NCI-H2029 (cell line): ENCODE results near the gene FIGNL2.
"Not testable (repeated sequence)": the region's sequence is repeated elsewhere in the genome, so short reads cannot be mapped to it uniquely, and the experiment has no call there.

Experiments
- DNase-seq: peaks from one replicate; lab custom pipeline; 2025; lab: John Stamatoyannopoulos, UW

FIGNL2 gene

DNA sequence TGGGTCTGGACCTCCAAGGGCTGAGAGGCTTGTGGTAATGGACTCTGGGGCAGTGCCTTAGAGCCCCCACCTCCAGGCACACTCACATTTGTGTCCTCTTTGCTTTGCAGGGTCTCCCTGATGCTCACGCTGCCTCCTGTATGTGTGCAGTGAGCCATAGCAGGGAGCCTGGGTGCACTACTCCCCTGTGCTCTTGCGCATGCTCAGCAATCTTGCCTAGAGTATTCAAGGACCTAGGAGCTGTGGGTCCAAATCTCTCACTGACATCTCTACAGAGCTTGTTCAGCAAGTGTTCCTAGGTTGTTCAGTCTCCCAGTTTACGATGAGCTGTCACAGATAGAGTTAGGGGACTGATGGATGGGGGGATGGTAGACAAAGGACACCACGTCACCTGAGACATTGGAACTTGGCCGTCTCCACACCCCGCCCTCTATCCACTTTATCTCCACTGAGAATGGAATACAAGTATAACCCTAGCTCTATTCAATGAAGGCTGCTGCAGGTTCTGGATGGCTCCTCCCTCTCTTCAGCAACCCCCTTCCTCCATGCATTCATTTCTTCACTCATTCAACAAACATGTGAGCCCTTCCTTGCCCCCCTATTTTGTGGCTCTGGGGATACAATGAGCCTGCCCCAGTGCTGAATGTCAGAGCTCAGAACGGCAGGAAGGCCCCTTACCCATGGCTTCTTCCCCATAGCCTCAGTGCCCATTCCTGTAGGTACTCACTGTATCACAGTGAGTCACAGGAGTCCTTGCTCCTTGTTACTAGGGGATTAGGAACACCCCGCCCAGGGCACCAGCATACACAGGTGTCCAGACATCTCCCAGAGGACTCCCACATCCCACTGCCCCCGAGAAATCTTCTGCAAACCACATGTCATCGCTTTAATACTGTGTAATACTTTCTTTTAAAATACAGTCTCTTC is 31.2 kb downstream of the FIGNL2 start:
- DNase-seq: no peak

DNA sequence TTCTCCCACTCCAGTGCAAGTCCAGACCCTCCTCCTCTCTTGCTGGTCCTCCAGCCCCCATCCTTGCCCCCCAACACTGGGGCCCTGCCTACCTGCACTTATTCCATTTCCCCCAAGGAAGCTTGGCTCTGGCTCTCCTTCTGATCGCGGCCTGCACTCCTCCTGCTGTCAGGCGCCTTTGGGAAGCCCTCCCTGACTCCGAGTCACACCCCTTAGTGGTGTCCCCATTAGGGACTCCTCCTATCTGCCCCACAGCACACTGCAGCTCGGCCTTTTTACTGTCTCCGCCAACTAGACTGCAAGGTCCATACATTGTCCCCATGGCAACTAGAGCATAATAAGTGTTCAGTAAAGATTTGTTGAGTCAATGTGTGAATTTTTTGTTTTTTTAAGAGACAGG is 32.9 kb downstream of the FIGNL2 start:
- DNase-seq: no peak

DNA sequence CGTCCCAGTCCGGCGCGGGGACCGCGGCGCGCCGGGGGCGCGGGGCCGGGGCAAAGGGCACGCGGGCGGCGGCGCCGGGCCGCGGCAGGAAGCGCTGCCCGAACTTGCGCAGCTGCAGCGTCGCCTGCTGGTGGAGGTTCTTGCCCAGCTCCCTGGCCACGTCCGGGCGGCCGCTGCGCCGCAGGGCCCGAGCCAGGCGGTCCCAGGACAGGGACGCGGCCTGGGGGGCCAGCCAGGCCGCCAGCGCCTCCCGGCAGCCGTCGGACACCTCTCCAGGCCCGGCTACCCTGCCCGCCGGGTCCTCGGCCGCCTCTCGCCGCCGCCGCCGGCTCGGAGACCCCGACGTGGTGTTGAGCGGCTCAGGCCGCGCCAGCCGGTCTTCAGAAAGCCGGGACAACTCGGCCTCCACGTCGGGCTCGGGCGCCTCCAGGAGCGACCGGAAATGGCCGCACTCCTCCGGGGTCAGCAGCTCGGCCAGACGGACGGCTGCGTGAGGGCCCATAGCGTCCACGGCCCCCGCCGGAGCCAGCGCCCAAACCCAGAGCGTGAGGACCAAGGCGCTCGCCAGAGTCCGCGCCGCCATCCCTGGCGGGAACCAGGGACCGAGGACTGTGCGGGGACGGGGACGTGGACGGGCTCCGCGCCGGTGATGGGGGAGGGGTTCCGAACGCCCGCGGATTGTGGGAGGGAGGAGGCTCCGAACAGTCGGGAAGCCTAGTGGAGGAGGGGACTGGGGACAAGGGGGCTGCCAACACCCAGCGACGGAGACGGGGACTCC is 34.0 kb downstream of the FIGNL2 start:
- peak; percentile 56 for DNase-seq

DNA sequence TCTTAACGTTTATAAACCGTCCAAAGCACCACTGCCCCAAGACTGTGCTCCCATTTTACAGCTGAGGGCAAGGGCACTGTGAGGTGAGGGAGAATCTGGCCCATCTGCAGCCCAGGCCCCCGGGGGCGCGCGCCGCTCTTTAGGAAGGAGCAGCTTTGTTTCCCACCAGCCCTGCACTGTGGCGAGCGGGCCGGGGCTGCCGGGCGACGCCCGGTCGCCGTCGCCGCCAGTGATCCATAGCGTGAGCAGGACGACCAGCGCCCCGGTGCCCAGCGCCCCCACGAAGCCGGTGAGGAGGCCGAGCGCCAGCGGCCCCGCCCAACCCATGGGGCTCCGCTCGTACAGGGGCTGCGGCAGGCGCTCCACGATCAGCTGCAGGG is 34.6 kb downstream of the FIGNL2 start:
- no peak for DNase-seq

DNA sequence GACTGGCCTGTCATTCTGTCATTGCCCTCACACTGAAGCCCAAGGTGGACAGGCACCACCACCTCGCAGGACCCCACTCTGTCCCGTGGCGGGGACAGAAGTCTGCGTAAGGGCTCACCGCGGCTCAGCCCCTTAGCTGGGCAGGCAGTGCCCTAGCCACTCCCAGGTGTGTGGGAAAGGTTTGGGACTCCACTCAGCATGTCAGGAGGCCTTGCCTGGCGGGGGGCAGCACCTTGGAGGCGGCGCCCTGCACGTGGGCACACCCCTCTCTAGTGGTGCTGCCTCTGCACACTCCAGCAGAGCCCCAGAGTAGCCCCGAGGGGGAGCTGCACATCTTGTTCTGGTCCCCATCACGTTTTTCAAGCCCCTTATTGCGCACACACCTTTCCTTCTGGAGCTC is 35.6 kb downstream of the FIGNL2 start:
- no peak for DNase-seq

DNA sequence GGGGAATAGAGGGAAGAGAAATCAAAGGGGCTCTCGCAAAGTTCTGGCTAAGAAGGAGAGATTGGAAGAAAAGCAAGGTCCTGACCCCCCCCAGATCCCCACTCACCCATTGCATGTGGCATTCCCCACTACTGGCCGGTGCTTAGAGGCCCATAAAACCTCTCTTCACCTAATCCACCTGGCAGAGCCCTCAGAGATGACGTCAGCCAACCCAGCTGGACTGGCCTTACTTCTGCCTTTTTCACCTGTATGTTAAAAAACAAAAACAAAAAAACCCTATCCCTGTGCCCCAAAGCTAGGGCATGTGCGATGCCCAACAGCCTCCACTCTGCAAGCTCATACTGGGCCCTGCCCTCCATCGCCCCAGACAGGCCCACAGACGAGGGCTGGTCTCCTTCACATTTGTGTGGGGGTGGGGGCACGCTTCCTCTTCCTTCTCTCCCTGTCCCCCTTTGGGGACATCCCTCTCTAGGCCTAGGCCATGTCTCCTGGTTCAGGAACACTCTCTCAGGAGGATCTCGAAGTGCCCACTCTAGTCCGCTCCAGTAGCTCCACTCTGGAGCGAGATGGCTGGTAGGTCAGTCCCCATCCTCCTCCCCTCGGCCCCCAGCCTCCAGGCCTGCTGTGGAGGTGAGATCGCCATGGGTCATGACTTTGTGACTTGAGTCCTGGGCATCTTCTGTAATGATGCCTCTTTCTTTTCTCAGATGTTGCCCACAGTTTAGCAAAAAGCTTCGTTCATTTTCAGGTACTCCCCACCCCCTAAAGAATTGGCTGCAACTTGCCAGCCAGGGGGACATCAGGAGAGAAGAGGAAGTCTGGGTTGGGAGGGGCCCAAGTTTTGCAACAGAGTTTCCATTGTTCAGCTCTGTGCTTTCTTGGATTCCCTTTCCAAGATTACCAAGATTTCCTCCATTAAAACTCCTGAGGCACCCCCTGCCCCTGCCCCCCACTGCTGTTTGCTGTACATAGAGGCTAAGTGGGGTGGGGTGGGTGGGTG is 37.0 kb downstream of the FIGNL2 start:
- DNase-seq: peak; percentile 18

DNA sequence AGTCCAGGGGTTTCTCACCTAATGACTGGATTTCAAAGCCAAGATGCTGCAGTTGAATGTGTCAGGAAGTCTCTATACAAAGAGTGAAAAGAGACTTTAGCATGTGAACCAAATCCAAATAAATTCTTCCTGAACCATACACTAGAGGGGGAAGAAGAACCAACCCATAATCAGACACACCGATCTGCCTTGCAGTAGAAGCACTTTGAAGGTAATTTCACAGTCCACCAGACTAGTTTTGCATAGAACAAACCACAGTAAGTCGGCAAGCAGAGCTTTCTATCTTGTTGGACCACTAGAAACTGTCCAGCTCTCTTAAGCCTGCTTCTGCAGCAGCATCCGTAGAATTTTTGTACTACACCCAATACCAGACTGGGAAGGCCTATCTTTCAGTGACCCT is 39.3 kb downstream of the FIGNL2 start:
- DNase-seq: no peak

DNA sequence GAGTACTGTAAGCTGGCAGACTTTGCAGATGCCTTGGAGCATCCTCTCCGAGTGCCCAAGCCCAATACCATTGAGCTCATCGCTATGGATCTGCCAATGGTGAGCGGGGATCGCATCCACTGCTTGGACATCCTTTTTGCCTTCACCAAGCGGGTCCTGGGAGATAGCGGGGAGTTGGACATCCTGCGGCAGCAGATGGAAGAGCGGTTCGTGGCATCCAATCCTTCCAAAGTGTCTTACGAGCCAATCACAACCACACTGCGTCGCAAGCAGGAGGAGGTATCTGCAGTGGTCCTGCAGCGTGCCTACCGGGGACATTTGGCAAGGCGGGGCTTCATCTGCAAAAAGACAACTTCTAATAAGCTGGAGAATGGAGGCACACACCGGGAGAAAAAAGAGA is 41.6 kb downstream of the FIGNL2 start:
- no peak for DNase-seq

DNA sequence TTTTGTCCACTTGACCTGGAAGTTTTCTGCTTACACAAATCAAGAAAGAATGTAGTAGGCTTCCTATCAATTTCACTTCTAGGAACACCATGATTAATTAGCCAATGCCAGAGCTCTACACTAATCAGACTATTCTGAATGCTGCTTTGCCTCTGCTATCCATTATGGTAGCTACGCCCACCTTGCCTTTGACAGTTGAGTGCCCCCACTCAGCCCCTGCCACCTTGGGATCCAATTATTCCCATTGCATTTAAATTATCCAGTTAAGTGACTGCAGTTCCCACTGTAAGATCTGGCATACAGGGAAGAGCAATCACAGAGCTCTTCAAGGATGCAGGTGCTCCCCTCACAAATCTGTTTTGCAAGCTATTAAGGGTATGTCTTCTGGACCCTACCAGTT is 47.5 kb downstream of the FIGNL2 start:
- DNase-seq: no peak

DNA sequence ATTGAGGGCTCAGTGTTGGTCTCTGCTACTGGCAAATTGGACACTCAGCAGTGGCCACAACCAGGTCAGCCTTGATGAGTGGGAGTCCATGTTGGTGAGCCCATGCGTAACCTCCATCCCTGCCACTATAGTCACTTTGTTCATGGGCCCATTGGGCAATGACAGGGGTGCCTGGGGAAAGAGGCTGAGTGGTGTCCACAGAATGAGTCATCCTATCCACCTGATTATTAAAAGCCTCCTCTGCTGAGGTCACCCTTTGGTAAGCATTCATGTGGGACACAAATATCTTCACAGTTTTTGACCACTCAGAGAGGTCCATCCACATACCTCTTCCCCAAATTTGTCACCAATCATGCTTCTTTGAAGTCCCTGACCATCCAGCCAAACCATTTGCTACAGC is 50.0 kb downstream of the FIGNL2 start:
- DNase-seq: no peak

DNA sequence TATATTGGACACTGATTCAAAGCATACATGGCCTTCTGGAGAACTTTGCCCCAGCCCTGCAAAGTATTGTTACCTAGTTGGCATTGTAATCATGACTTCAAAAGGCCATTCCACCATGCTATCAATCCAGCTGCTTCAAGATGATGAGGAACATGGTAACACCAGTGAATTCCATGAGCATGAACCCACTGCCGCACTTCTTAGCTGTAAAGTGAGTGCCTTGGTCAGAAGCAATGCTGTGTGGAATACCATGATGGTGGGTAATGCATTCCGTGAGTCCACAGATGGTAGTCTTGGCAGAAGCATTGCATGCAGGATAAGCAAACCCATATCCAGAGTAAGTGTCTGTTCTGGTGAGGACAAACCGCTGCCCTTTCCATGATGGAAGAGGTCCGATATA is 50.5 kb downstream of the FIGNL2 start:
- not testable (repeated sequence) for DNase-seq

DNA sequence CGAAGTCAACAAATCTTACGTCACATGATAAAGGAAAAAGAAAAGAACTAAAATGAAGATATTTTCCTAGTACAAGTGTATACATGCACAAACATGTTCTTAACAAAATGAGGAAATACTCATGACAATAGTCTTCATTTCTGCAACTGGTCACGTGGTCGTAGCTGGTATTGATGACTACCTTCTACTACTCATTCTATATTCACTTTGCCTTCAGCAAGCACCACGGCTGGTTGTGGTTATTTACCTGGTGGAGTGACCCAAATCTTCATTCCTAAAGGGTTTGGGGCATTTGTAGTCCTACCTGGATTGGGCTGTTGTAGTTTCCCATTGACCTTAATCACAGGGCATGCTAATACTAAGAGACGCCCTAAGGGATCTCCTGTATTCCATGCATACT is 51.2 kb downstream of the FIGNL2 start:
- no peak for DNase-seq

DNA sequence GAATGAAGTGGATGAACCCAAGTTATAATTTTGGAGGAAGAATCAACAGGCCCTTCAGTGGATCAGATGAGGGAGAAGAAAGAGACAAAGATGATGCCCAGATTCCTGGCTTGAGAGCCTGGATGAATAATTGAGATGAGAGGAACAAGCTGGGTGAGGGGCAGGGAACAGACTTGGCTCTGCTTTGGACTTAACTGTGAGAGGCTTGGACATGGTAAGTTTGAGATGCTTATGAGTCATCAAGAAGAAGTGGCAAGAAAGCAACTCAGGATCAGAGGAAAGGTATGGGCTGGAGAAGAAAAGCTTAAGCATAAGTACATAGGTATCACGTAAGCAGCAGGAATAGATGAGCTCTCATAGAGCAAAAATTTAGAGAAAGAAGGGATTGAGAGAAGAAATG is 55.3 kb downstream of the FIGNL2 start:
- DNase-seq: no peak

DNA sequence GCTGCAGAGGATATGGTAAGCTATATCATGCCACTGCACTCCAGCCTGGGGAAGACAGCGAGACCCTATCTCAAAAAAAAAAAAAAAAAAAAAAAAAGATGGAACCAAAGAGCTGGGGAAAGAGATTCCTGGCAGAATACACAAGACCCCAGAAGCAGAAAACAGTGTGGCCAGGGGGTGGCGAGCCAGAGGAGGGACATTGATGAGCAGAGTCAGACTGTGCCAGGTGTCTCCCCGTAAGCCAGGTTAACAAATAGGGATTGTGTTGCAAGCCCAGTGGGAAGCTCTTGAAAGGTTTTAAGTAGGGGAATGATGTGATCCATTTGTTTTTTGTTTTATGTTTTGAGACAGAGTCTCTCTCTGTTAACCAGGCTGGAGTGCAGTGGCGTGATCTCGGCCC is 56.1 kb downstream of the FIGNL2 start:
- no peak for DNase-seq

DNA sequence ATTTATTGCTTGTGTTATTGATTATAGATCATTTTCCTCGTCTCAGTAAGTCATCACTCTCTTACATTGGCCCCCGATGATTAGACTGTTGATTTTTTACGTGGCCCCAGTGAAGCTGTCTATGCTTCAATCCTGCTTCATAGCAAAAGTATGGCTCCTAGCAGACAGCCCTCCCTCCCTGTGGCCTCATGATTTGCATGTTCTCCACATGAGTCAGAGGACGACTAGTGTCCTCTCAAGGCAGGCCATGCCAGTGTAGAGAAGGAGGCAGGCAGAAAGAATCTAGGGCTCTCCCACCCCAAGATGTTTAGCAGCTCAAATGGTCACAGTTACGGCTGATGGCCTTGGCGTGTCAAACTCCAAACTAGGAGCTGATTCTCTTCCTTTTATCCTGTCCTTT is 59.6 kb downstream of the FIGNL2 start:
- no peak for DNase-seq

DNA sequence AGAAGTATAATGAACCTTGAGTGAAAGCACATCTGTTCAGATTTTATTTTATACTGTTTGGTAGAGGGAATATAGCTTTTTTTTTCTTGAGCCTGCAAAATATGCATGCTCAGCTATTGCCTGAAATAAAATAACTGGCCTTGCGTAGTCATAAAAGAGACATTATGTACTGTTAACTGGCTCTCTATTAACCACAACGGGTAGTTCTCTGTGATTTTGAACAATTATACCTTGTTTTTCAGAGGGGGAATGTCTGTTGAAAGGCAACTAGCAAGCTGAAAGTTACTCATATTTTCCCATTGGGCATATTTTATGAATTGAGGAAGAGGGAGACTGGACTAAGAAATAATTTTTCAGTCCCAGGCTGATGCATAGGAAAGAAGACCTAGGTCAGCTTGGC is 62.6 kb downstream of the FIGNL2 start:
- no peak for DNase-seq

DNA sequence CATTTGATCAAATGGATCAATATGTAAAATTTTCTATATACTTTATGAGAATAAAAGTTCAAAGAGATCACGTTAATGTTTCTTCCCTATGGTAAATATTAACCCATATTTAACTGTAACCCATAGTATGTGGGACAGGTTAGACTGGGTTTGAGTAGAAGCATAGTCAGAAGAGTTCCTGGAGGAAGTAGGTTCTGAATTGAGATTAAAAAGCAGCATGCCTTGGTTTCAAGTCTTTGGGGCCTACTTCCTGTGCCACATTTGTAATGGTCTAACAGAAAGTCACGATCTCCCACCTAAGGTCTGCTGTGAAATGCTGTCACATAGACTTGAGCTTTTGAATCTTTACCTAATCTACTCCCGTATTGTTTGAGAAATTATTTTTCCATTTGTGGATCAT is 63.8 kb downstream of the FIGNL2 start:
- DNase-seq: no peak

DNA sequence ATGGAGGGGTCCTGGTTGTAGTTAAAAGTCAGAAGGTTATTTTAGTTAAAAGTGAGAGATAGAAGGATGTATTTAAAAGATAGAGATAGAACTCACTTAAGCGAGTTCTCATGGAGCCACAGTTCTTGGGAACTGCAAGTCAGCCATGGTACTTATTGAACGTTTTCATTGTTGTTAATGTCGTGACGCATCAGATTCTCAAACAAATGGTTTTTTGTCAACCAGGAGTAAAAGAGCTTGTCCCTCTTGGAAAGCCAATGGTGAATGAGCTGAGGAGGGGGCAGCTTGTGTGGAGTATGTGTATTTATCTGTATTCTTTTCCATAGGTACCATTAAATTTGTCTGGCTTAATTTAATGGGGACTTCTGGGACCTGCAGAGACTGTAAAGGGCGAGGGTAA is 68.6 kb downstream of the FIGNL2 start:
- DNase-seq: no peak

DNA sequence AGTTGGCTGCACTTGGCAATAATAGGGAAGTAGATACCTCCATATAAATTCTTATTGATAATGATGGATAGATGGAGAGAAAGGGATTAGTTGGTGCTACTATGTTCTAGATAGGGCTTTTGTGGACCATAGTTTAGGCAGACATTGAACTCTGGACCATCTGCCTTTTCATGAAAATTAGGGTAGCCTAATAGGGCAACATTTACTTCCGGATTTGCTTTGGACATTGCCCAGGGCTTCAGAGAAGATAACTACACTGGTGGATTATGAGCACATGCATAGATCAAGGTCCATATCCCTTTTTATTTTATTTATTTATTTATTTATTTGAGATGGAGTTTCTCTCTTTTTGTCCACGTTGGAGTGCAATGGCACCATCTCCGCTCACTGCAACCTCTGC is 70.5 kb downstream of the FIGNL2 start:
- no peak for DNase-seq

DNA sequence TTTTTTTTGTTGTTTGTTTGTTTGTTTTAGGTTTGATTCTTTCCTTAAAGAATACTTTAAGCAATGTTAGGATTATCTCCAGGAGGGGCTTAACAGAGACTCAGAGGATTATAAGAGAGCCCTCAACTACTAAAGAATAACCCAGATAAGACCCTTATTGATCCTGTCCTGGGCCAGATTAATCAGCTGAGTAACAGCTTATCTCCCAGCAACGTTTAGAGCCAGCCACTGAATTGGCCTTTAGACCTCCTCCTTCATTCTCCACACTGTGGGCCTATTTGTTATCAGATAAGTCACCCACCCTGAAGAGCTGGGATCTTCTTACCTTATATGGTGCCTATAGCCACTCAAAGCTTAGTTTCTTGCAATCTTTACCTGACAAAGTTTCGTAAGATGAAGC is 71.1 kb downstream of the FIGNL2 start:
- DNase-seq: no peak

DNA sequence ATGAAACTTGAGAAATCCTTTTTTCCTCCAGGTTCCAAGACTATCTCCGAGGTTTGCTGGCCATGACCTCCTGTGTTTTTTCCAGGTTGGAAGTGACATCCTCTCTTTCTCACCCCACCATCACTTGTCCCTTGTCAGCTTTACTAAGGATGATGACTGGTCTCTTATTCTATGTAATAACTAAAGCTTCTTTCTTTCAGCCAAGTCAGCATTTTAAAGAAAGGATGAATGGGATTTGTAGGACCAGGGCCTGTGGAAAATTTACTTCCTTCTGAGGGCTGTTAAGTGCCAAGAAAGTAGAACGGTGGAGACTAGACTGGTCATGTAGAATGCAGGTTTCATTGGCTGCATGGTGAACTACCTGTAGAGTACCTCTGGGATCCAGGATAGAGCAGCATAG is 73.6 kb downstream of the FIGNL2 start:
- no peak for DNase-seq
